IPS-18c (cell line): ENCODE data around the gene KNCN.

Experiments
- H3K4me3 ChIP-seq: 2 replicates; pipeline ENCODE4 v1.7.0; 2013; ENCODE audit warnings: low read depth, mild to moderate bottlenecking, low read length, moderate library complexity; ENCODE audit not compliant: insufficient read depth
- H3K9me3 ChIP-seq: one replicate; pipeline ENCODE4 v1.6.1; 2013; ENCODE audit warnings: mild to moderate bottlenecking, low read length, moderate library complexity; ENCODE audit not compliant: control insufficient read depth, insufficient read depth

The KNCN gene

DNA sequence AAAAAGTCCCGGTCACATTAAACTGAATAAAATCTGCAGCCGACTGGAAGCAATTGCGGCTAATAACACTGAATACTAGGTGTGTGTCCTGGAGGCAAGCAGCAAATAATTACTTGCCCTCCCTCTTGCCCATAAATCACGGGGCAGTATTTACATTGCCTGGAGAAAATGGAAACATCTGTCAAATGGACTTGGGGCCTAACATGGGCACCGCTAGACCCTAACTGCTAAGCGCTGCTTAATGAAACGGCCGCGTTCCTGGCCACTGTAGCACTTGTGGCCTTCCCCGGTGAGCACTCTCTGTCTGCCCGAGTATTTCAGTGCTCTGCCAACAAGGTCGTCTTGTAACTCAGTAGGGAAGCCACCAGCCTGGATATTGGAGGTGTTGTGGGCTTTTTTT lies 23.9 kb upstream of the KNCN start:
- H3K4me3 ChIP-seq = no peak overlapping the region

GRCh38 chr1:46571691-46572225 lies 20.3 kb upstream of the KNCN start:
- no peak overlapping the region for H3K4me3 ChIP-seq

More for the DNA sequence above, 23.9 kb upstream of the KNCN start:
- H3K9me3 ChIP-seq = no peaks in the 10 kb centered on the region

GRCh38 chr1:46569884-46570725 lies 18.7 kb upstream of the KNCN start:
- H3K4me3 ChIP-seq = no peak overlapping the region
- H3K9me3 ChIP-seq = no peaks in the 10 kb centered on the region

More at GRCh38 chr1:46571691-46572225, 20.3 kb upstream of the KNCN start:
- no peaks in the 10 kb centered on the region for H3K9me3 ChIP-seq

DNA sequence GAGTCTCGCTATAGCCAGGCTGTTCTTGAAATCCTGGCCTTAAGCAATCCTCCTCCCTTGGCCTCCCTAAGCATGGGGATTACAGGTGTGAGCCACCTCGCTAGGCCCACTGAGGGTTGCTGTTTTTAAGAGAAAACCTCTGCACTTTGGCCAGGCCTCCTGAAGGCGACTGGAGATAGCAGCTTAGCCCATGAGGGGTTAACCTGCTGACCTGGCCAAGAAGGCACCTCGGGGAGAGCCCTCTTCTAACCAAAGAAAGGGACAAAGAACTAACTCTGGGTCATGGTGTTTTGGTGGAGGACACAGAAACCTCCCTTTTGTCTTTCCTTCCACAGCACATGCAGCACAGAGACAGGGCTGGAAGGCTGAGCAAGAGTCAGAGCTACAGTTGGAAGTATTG lies 17.7 kb upstream of the KNCN start:
- H3K4me3 ChIP-seq = no peak overlapping the region
- no peaks in the 10 kb centered on the region for H3K9me3 ChIP-seq

DNA sequence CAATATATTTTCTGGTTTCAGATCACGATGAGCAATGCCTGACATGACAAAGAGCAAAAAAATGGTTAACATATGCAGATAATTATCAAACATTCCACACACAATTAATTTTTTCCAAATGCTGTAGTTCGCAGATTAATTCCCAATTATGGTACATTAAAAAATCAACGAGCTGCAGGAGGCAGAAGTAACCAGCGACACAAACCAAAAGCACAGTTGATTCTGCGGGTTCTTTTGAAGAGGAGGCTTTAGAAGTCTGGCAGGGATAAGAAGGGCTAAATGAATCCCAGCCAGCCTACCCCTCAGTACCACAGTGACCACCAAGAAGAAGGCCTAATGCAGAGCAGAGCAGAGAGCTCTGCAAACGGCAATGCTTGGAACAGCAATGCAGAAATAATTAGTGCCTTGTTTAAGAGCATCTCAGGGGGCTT lies 17.0 kb upstream of the KNCN start:
- Histone ChIP-seq H3K4me3 (no peak overlapping the region), H3K9me3 (no peaks in the 10 kb centered on the region)

GRCh38 chr1:46563341-46563740 lies 11.9 kb upstream of the KNCN start:
- no peak overlapping the region for H3K4me3 ChIP-seq
- H3K9me3 ChIP-seq = no peaks in the 10 kb centered on the region

- Histone ChIP-seq H3K4me3 (no peak overlapping the region), H3K9me3 (no peaks in the 10 kb centered on the region)
Observed at GRCh38 chr1:46562498-46562897, 11.1 kb upstream of the KNCN start.

- H3K4me3 ChIP-seq = no peak overlapping the region
- no peaks in the 10 kb centered on the region for H3K9me3 ChIP-seq
Observed at GRCh38 chr1:46558966-46559365, 7.5 kb upstream of the KNCN start.

GRCh38 chr1:46558141-46558963 lies 6.9 kb upstream of the KNCN start:
- H3K9me3 ChIP-seq = peaks cover 2% of the 10 kb centered on the region

GRCh38 chr1:46557403-46557802 lies 6.0 kb upstream of the KNCN start:
- Histone ChIP-seq H3K9me3 (peaks cover 2% of the 10 kb centered on the region), H3K4me3 (no peak overlapping the region)

More at GRCh38 chr1:46558141-46558963, 6.9 kb upstream of the KNCN start:
- H3K4me3 ChIP-seq = no peak overlapping the region

- Histone ChIP-seq H3K9me3 (peaks cover 2% of the 10 kb centered on the region), H3K4me3 (no peak overlapping the region)
Observed at GRCh38 chr1:46556822-46557221, 5.4 kb upstream of the KNCN start.

DNA sequence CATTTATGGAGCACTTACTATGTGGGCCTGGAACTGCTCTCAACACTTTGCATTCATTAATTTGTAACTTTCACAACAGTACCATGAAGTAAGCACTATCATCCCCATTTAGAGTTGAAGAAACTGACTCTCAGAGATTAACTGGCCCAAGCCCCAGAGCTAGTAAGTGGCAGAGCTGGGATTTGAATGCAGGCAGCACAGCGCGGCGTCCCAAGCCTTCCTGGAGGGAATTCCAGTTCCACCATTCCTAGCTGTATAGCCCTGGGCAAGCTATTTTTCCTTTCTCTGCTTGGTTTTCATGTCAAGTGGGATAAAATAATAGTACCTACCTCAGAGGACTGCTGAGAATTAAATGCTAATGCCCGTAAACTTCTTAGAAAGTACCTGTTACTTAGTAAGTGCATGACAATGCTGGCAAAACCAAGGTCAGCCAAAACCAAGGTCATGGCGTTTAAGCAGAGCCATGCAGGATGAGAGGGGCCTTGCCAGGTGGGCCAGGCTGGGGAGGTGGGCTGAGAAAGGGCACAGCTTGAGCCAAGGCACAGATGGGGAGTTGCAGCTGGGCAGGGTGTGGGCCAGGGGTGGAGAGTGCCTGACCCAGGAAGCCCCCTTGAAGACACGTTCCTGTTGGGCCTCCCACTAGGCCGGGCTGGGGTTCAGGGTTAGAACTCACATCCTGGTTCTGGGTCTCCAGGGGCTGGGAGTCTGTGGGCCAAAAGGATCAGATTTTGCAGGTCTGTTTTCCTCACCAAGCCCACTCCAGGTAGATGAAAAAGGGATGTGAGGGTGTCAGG lies 4.6 kb upstream of the KNCN start:
- no peak overlapping the region for H3K4me3 ChIP-seq
- peaks cover 2% of the 10 kb centered on the region for H3K9me3 ChIP-seq

DNA sequence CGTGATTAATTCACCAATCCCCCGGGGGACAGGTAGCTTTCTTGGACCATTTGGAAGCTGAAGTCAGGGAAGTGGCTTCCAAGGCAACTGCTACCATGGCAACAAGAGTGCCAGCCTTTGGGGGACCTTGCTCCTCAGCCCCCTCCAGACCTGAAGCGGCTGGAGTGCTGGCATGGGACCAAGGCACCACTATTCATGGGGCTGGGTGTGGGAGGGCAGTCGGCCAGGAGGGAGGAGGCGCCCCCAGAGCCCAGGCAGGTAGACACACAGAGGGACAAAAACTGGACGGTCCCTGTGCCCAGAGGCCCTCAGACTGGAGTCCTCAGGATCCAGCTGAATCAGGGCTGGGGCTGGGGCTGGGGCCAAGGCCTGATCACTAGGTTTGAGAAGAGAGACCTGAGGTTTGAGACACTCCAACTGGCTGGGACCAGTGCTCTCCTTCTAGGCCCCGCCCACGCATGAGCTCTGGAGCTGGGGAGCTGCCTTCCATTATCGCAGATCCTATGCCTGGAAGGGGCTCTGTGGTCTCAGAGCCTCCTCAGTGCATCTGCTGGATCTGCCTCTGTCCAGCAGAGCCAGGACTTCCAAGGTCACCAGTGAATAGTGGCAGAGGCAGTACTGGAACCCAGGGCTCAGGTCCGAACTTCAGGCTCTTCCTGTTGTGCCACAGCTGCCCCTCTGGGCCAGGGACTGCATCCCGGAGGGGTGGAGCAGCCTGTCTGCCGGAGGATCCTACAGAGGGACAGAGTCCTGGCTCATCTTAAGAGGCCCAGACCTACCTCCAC lies 3.3 kb upstream of the KNCN start:
- H3K9me3 ChIP-seq = peaks cover 2% of the 10 kb centered on the region
- no peak overlapping the region for H3K4me3 ChIP-seq

- no peak overlapping the region for H3K4me3 ChIP-seq
Observed at GRCh38 chr1:46554236-46554596, 2.8 kb upstream of the KNCN start.

DNA sequence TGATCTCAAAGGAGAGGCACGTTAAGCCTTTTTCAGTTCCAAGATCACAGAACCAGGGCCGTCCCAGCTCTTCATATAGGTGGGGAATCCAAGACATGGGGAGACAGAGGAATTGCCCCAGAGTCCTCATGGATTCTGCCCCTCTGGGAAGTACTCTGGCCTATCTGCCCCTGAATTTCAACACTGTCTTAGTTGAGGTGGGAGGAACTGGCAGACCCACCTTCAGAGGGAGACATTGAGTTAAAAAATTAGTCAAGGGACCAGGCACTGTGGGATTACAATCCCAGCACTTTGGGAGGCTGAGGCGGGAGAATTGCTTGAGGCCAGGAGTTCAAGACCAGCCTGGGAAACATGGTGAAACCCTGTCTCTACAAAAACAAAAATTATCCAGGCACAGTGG lies 2.1 kb upstream of the KNCN start:
- Histone ChIP-seq H3K9me3 (peaks cover 2% of the 10 kb centered on the region), H3K4me3 (no peak overlapping the region)

More at GRCh38 chr1:46554236-46554596, 2.8 kb upstream of the KNCN start:
- peaks cover 2% of the 10 kb centered on the region for H3K9me3 ChIP-seq

- no peak overlapping the region for H3K4me3 ChIP-seq
- peaks cover 2% of the 10 kb centered on the region for H3K9me3 ChIP-seq
Observed at GRCh38 chr1:46552357-46553237, 1.1 kb upstream of the KNCN start.
